Trophoblast cell (in vitro differentiated cells and primary cell): ENCODE results near the gene ZC3H13.

ENCODE experiments used
- DNase-seq, 2 donors: peaks; one replicate each; pipeline ENCODE4 v3.0.0-alpha.2; 2016
- H2AFZ ChIP-seq: 2 replicates; pipeline ENCODE4 v1.6.1; 2013; ENCODE audit warnings: low read length, moderate library complexity, mild to moderate bottlenecking; ENCODE audit not compliant: insufficient read depth, poor library complexity
- H2AK5ac ChIP-seq: 2 replicates; pipeline ENCODE4 v1.6.1; 2013; ENCODE audit warnings: mild to moderate bottlenecking, low read length
- H2BK120ac ChIP-seq: 2 replicates; pipeline ENCODE4 v1.6.1; 2013; ENCODE audit warnings: low read length, mild to moderate bottlenecking, moderate library complexity; ENCODE audit not compliant: insufficient read depth, poor library complexity
- H2BK12ac ChIP-seq: 2 replicates; pipeline ENCODE4 v1.6.1; 2013; ENCODE audit warnings: mild to moderate bottlenecking, low read length, moderate library complexity
- H2BK5ac ChIP-seq: 2 replicates; pipeline ENCODE4 v1.6.1; 2013; ENCODE audit warnings: low read length, low read depth, moderate library complexity, mild to moderate bottlenecking; ENCODE audit not compliant: poor library complexity
- H3K14ac ChIP-seq: 2 replicates; pipeline ENCODE4 v1.6.1; 2013; ENCODE audit warnings: mild to moderate bottlenecking, low read length
- H3K18ac ChIP-seq: 2 replicates; pipeline ENCODE4 v1.6.1; 2013; ENCODE audit warnings: mild to moderate bottlenecking, low read length
- H3K23ac ChIP-seq: 2 replicates; pipeline ENCODE4 v1.6.1; 2013; ENCODE audit warnings: low read length
- H3K27ac ChIP-seq: 2 replicates; pipeline ENCODE4 v1.5.1; 2013; ENCODE audit warnings: low read depth, mild to moderate bottlenecking, inconsistent platforms, low read length, moderate library complexity
- H3K27me3 ChIP-seq: 2 replicates; pipeline ENCODE4 v1.6.1; 2013; ENCODE audit warnings: inconsistent platforms, mild to moderate bottlenecking, low read length, moderate library complexity; ENCODE audit not compliant: insufficient read depth
- H3K36me3 ChIP-seq, 2 experiments: 1 replicate in 1 of 2; 2 replicates in 1 of 2; pipeline ENCODE4 v1.6.1; 2013; ENCODE audit warnings: low read length in 2 of 2, mild to moderate bottlenecking in 2 of 2, moderate library complexity in 1 of 2; ENCODE audit not compliant: insufficient read depth in 2 of 2, control insufficient read depth in 1 of 2
- H3K4ac ChIP-seq: 2 replicates; pipeline ENCODE4 v1.6.1; 2013; ENCODE audit warnings: low read depth, mild to moderate bottlenecking, low read length, moderate library complexity
- H3K4me1 ChIP-seq, 2 experiments: 1 replicate in 1 of 2; 2 replicates in 1 of 2; pipeline ENCODE4 v1.6.1; 2013; ENCODE audit warnings: low read length in 2 of 2, mild to moderate bottlenecking in 2 of 2, moderate library complexity in 1 of 2; ENCODE audit not compliant: insufficient read depth in 2 of 2, control insufficient read depth in 1 of 2
- H3K4me2 ChIP-seq: 2 replicates; pipeline ENCODE4 v1.6.1; 2013; ENCODE audit warnings: inconsistent platforms, mild to moderate bottlenecking, low read length, moderate library complexity
- H3K4me3 ChIP-seq: 2 replicates; pipeline ENCODE4 v1.5.1; 2013; ENCODE audit warnings: mild to moderate bottlenecking, low read depth, low read length, inconsistent platforms
- H3K79me1 ChIP-seq: one replicate; pipeline ENCODE4 v1.6.1; 2013; ENCODE audit warnings: low read length
- H3K79me2 ChIP-seq: 2 replicates; pipeline ENCODE4 v1.6.1; 2013; ENCODE audit warnings: low read length, mild to moderate bottlenecking; ENCODE audit not compliant: control insufficient read depth, insufficient read depth, poor library complexity
- H3K9ac ChIP-seq: 2 replicates; pipeline ENCODE4 v1.6.1; 2013; ENCODE audit warnings: mild to moderate bottlenecking, low read length
- H3K9me3 ChIP-seq: 2 replicates; pipeline ENCODE4 v1.6.1; 2013; ENCODE audit warnings: low read depth, mild to moderate bottlenecking, control low read depth, inconsistent platforms, low read length; ENCODE audit not compliant: insufficient read depth
- H4K12ac ChIP-seq: 2 replicates; pipeline ENCODE4 v1.6.1; 2013; ENCODE audit warnings: low read depth, mild to moderate bottlenecking, low read length, moderate library complexity
- H4K8ac ChIP-seq: 2 replicates; pipeline ENCODE4 v1.6.1; 2013; ENCODE audit warnings: low read depth, mild to moderate bottlenecking, low read length, moderate library complexity
- H4K91ac ChIP-seq: one replicate; pipeline ENCODE4 v1.6.1; 2013; ENCODE audit warnings: low read depth, mild to moderate bottlenecking, low read length, moderate library complexity
- WGBS: extraction: QIAGEN DNeasy Blood & Tissue Kit; methylation state at CpG from one replicate; pipeline ENCODE4 v1.1.7; 2013; ENCODE audit warnings: missing lambda C conversion rate; ENCODE audit not compliant: insufficient read length, insufficient coverage; ENCODE audit errors: extremely low coverage; 5-methylcytosine and 5-hydroxymethylcytosine counted together

Gene ZC3H13

GRCh38 chr13:45954836-45955800, 97.4 kb downstream of the ZC3H13 start:
- Histone ChIP-seq H3K27me3 (no peaks in the 10 kb centered on the region), H2AFZ (no peak overlapping the region), H3K23ac (no peak overlapping the region), H4K91ac (no peak overlapping the region), H4K8ac (no peak overlapping the region), H3K79me2 (no peaks in the 10 kb centered on the region), H2AK5ac (no peak overlapping the region), H2BK5ac (no peak overlapping the region), H3K79me1 (no peaks in the 10 kb centered on the region), H2BK120ac (no peak overlapping the region), H3K27ac (no peak overlapping the region), H2BK12ac (no peak overlapping the region), H3K4me1 (no peaks in the 10 kb centered on the region), H3K18ac (no peak overlapping the region), H3K36me3 (peaks cover 2 to 5% of the 10 kb centered on the region in 2 experiments), H3K4me2 (no peak overlapping the region), H4K12ac (no peak overlapping the region), H3K9ac (no peak overlapping the region), H3K4ac (no peak overlapping the region), H3K14ac (no peak overlapping the region), H3K4me3 (no peak overlapping the region), H3K9me3 (no peaks in the 10 kb centered on the region)
- DNase-seq, result peak; percentile 66 to 91
- no CpG with 5 or more reads among the region's 3 CpGs for WGBS

DNA sequence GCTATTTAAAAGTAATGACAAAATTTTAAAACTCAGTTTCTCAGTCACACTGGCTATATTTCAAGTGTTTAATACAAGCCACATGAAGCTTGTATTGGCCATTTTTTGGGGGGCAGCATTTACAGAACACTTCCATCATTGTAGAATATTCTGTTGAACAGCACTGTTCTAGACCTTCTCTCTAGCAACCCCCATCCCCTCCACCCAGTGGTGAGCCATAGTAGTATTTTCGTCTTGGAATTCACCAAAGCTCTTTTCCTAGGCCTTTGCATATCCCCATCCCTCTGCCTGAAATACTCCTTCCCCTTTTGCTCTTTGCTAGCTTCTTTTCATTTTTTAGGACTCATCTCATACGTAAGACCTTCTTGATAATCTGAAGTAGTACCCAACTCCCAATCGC, 99.5 kb downstream of the ZC3H13 start:
- no peak overlapping the region for H3K4me2 ChIP-seq
- no peak overlapping the region for H2BK12ac ChIP-seq
- H4K8ac ChIP-seq, result no peak overlapping the region
- H3K79me2 ChIP-seq, result no peaks in the 10 kb centered on the region
- H3K9me3 ChIP-seq, result no peaks in the 10 kb centered on the region
- no peak overlapping the region for H3K4ac ChIP-seq
- H2AK5ac ChIP-seq, result no peak overlapping the region
- H3K27me3 ChIP-seq, result no peaks in the 10 kb centered on the region
- H3K23ac ChIP-seq, result no peak overlapping the region
- H2BK120ac ChIP-seq, result no peak overlapping the region
- no peak overlapping the region for H4K12ac ChIP-seq
- no peak overlapping the region for H2BK5ac ChIP-seq
- H3K4me1 ChIP-seq, result no peaks in the 10 kb centered on the region
- H3K14ac ChIP-seq, result no peak overlapping the region
- H3K36me3 ChIP-seq, result peaks cover 2 to 5% of the 10 kb centered on the region in 2 experiments
- H3K18ac ChIP-seq, result no peak overlapping the region
- no peak overlapping the region for H3K4me3 ChIP-seq
- H3K79me1 ChIP-seq, result no peaks in the 10 kb centered on the region
- no peak overlapping the region for H2AFZ ChIP-seq
- no peak overlapping the region for H3K27ac ChIP-seq
- no peak for DNase-seq
- H4K91ac ChIP-seq, result no peak overlapping the region
- no peak overlapping the region for H3K9ac ChIP-seq
- WGBS, result 100% methylated on average over 1 of the region's 3 CpGs

DNA sequence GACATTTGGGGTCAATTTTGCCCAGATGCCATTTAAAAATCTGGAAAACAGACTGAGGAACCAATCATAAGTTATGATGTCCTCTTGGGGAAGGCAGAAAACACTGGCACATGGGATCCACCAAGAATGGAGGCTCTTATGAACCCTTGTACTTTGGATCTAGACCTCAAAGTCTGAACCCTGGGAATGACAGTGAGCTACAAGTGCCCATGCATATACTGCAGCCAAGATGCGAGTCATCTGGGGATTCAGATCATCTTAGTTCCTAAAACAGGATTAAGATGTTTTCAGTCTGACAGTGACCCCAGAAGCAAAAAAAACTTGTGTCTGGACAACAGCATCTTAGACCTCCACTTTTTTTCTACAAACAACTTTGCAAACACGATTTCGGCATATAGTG, 100.8 kb downstream of the ZC3H13 start:
- WGBS, result no CpG with 5 or more reads among the region's 3 CpGs
- no peak overlapping the region for H3K4me2 ChIP-seq

DNA sequence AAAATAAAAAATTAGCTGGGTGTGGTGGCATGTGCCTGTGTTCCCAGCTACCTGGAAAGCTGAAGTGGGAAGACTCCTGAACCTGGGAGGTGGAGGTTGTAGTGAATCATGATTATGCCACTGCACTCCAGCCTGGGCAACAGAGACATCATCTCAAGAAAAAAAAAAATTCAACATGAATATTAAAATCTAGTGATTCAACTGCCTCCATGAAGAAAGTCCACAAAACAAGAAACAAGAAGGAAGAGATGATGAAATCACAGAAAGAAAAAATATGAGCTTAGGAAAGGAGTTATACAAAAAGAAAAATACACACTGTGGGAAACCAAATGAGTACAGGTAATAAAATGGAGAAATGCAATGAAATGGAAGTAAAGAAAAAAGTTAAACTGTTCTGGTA, 101.4 kb downstream of the ZC3H13 start:
- H3K27me3 ChIP-seq, result no peaks in the 10 kb centered on the region
- H3K36me3 ChIP-seq, result peaks cover 0 to 2% of the 10 kb centered on the region in 2 experiments
- no peak overlapping the region for H3K4me3 ChIP-seq

More for the DNA sequence above, 100.8 kb downstream of the ZC3H13 start:
- Histone ChIP-seq H3K79me2 (no peaks in the 10 kb centered on the region), H3K14ac (no peak overlapping the region), H3K4ac (no peak overlapping the region), H4K91ac (no peak overlapping the region), H3K18ac (no peak overlapping the region), H3K36me3 (peaks cover 2% of the 10 kb centered on the region in 2 experiments), H2BK5ac (no peak overlapping the region), H3K4me1 (no peaks in the 10 kb centered on the region), H3K79me1 (no peaks in the 10 kb centered on the region), H3K27me3 (no peaks in the 10 kb centered on the region), H4K12ac (no peak overlapping the region), H2BK120ac (no peak overlapping the region), H3K9ac (no peak overlapping the region), H2AK5ac (no peak overlapping the region), H4K8ac (no peak overlapping the region), H3K9me3 (no peaks in the 10 kb centered on the region), H3K27ac (no peak overlapping the region), H3K4me3 (no peak overlapping the region), H2BK12ac (no peak overlapping the region), H3K23ac (no peak overlapping the region), H2AFZ (no peak overlapping the region)
- no peak for DNase-seq

More for the DNA sequence above, 101.4 kb downstream of the ZC3H13 start:
- H3K27ac ChIP-seq, result no peak overlapping the region
- no peak overlapping the region for H4K8ac ChIP-seq
- no peak overlapping the region for H2AK5ac ChIP-seq
- H2AFZ ChIP-seq, result no peak overlapping the region
- no peak overlapping the region for H4K91ac ChIP-seq
- H3K9ac ChIP-seq, result no peak overlapping the region
- H3K4me1 ChIP-seq, result no peaks in the 10 kb centered on the region
- H4K12ac ChIP-seq, result no peak overlapping the region
- no peak overlapping the region for H3K23ac ChIP-seq
- H3K14ac ChIP-seq, result no peak overlapping the region
- no peak overlapping the region for H2BK120ac ChIP-seq
- no peak for DNase-seq
- no peak overlapping the region for H2BK12ac ChIP-seq
- H3K4me2 ChIP-seq, result no peak overlapping the region
- H2BK5ac ChIP-seq, result no peak overlapping the region
- H3K9me3 ChIP-seq, result no peaks in the 10 kb centered on the region
- no peaks in the 10 kb centered on the region for H3K79me1 ChIP-seq
- H3K4ac ChIP-seq, result no peak overlapping the region
- H3K18ac ChIP-seq, result no peak overlapping the region
- no peaks in the 10 kb centered on the region for H3K79me2 ChIP-seq
